ENCODE results near the gene SLC46A3.

The SLC46A3 gene

DNA sequence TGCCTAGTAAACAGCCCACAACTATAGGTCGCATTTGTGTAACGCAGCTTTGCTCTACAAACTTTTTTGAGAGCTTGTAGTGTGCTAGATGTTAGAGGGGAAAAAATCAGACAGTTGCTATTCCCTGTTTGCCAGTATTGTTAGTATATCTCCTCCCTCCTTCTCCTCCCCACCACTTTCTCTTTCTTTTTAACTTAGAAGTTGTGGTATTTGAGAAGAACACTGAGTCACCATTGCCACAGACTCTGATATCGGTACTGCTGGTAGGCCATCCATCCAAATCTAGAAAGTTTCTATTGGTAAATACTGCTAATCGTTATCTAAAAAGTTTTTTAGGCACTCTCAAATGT is 59.2 kb downstream of the SLC46A3 start:
- Histone ChIP-seq H3K4me1 (ENCODE audit: control insufficient read depth in 5 of 5, insufficient read depth in 5 of 5, low read length in 5 of 5) (peaks cover 8 to 42% (median 39%) of the 10 kb centered on the region in 5 donors), H3K4me3 (ENCODE audit: low read depth in 1 of 5, low read length in 5 of 5) (peak overlapping the region; percentile 95 to 99 (median 98)), H3K27me3 (ENCODE audit: control insufficient read depth in 5 of 5, insufficient read depth in 4 of 5, low read length in 5 of 5) (peaks cover 0 to 3% (median 0%) of the 10 kb centered on the region in 5 donors), H3K9ac (ENCODE audit: low read length in 5 of 5) (peak overlapping the region; percentile 94 to 99 (median 96)), H3K27ac (ENCODE audit: low read depth, low read length) (peak overlapping the region; percentile 92), H3K9me3 (ENCODE audit: control insufficient read depth in 5 of 5, low read length in 5 of 5) (no peaks in the 10 kb centered on the region), H3K36me3 (ENCODE audit: control insufficient read depth in 5 of 5, insufficient read depth in 5 of 5, low read length in 5 of 5) (peaks cover 19 to 27% (median 23%) of the 10 kb centered on the region in 5 donors)

- Histone ChIP-seq H3K9me3 (ENCODE audit: control insufficient read depth in 5 of 5, low read length in 5 of 5) (no peaks in the 10 kb centered on the region), H3K9ac (ENCODE audit: low read length in 5 of 5) (peak within 1 kb of the TSS; percentile 94 to 99 (median 96)), H3K27ac (ENCODE audit: low read depth, low read length) (peak within 1 kb of the TSS; percentile 92), H3K4me1 (ENCODE audit: control insufficient read depth in 5 of 5, insufficient read depth in 5 of 5, low read length in 5 of 5) (peaks cover 8 to 42% (median 39%) of the 10 kb centered on the region in 5 donors), H3K4me3 (ENCODE audit: low read depth in 1 of 5, low read length in 5 of 5) (peak within 1 kb of the TSS; percentile 95 to 99 (median 98)), H3K27me3 (ENCODE audit: control insufficient read depth in 5 of 5, insufficient read depth in 4 of 5, low read length in 5 of 5) (peaks cover 0 to 3% (median 0%) of the 10 kb centered on the region in 5 donors), H3K36me3 (ENCODE audit: control insufficient read depth in 5 of 5, insufficient read depth in 5 of 5, low read length in 5 of 5) (peaks cover 15 to 22% (median 17%) of the 10 kb centered on the region in 5 donors)
These were observed 59.8 kb downstream of the SLC46A3 start, which contains the start of gene POMP for GRCh38 chr13:28658796-28659620. Gene POMP (plus strand): TSS chr13:28659130. CDS start chr13:28659185, 55 bp downstream.

GRCh38 chr13:28658539-28658795 is 60.3 kb downstream of the SLC46A3 start:
- H3K4me1 ChIP-seq (ENCODE audit: control insufficient read depth in 5 of 5, insufficient read depth in 5 of 5, low read length in 5 of 5) = peaks cover 8 to 42% (median 39%) of the 10 kb centered on the region in 5 donors
- H3K9ac ChIP-seq (ENCODE audit: low read length in 5 of 5) = peak overlapping the region; percentile 92 to 99 (median 96)
- peak overlapping the region; percentile 92 for H3K27ac ChIP-seq (ENCODE audit: low read depth, low read length)
- peak overlapping the region; percentile 95 to 99 (median 98) for H3K4me3 ChIP-seq (ENCODE audit: low read depth in 1 of 5, low read length in 5 of 5)
- peaks cover 0 to 3% (median 0%) of the 10 kb centered on the region in 5 donors for H3K27me3 ChIP-seq (ENCODE audit: control insufficient read depth in 5 of 5, insufficient read depth in 4 of 5, low read length in 5 of 5)
- peaks cover 11 to 17% (median 12%) of the 10 kb centered on the region in 5 donors for H3K36me3 ChIP-seq (ENCODE audit: control insufficient read depth in 5 of 5, insufficient read depth in 5 of 5, low read length in 5 of 5)
- H3K9me3 ChIP-seq (ENCODE audit: control insufficient read depth in 5 of 5, low read length in 5 of 5) = no peaks in the 10 kb centered on the region

GRCh38 chr13:28657784-28658538 is 60.8 kb downstream of the SLC46A3 start:
- Histone ChIP-seq H3K36me3 (ENCODE audit: control insufficient read depth in 5 of 5, insufficient read depth in 5 of 5, low read length in 5 of 5) (peaks cover 7 to 13% (median 9%) of the 10 kb centered on the region in 5 donors), H3K9me3 (ENCODE audit: control insufficient read depth in 5 of 5, low read length in 5 of 5) (no peaks in the 10 kb centered on the region), H3K27ac (ENCODE audit: low read depth, low read length) (peak overlapping the region; percentile 92), H3K4me3 (ENCODE audit: low read depth in 1 of 5, low read length in 5 of 5) (peak overlapping the region; percentile 95 to 99 (median 98)), H3K27me3 (ENCODE audit: control insufficient read depth in 5 of 5, insufficient read depth in 4 of 5, low read length in 5 of 5) (peaks cover 0 to 3% (median 0%) of the 10 kb centered on the region in 5 donors), H3K9ac (ENCODE audit: low read length in 5 of 5) (peak overlapping the region; percentile 92 to 99 (median 96)), H3K4me1 (ENCODE audit: control insufficient read depth in 5 of 5, insufficient read depth in 5 of 5, low read length in 5 of 5) (peaks cover 8 to 42% (median 39%) of the 10 kb centered on the region in 5 donors)

DNA sequence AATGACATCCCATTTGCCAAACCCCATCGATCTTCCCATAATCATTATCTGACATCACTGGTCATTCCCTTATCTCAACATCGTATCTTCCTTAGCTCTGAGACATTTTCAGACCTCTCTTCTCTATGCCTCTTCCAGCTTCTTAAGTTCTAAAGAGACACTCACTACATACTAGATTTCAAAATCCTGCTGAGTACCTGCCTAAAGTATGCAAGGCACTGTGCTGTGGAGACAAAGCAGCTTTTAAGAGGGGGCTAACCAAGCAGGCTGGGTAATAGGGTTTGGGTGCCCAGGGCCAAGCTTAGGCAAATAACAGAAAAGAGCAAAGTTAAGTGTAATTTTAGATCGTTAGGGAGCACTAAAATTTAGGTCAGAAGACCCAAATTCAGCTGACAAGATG is 63.2 kb downstream of the SLC46A3 start:
- H3K27ac ChIP-seq (ENCODE audit: low read depth, low read length) = no peak overlapping the region
- peaks cover 8 to 29% (median 27%) of the 10 kb centered on the region in 5 donors for H3K4me1 ChIP-seq (ENCODE audit: control insufficient read depth in 5 of 5, insufficient read depth in 5 of 5, low read length in 5 of 5)
- H3K4me3 ChIP-seq (ENCODE audit: low read depth in 1 of 5, low read length in 5 of 5) = no peak overlapping the region
- H3K36me3 ChIP-seq (ENCODE audit: control insufficient read depth in 5 of 5, insufficient read depth in 5 of 5, low read length in 5 of 5) = no peaks in the 10 kb centered on the region
- H3K9me3 ChIP-seq (ENCODE audit: control insufficient read depth in 5 of 5, low read length in 5 of 5) = no peaks in the 10 kb centered on the region
- H3K9ac ChIP-seq (ENCODE audit: low read length in 5 of 5) = no peak overlapping the region
- H3K27me3 ChIP-seq (ENCODE audit: control insufficient read depth in 5 of 5, insufficient read depth in 4 of 5, low read length in 5 of 5) = peaks cover 0 to 3% (median 0%) of the 10 kb centered on the region in 5 donors

DNA sequence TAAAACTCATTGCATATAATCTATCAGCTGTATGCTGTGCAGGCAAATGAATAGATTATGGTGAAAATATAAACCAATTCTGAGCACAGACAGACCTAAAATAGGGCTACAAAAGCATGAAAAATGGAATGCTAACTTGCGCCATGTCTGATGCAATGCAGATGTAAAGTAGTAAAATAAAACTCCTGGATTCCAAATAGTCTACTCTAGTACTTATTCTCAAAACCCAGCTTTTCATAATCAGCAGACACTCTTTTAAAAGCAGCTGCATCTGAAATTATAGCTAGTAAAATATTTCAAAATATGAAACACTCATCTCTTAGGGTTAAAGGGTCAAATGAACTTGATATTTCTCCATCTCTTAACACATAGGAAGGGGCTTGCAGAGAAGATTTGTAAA is 64.5 kb downstream of the SLC46A3 start:
- Histone ChIP-seq H3K9me3 (ENCODE audit: control insufficient read depth in 5 of 5, low read length in 5 of 5) (no peaks in the 10 kb centered on the region), H3K36me3 (ENCODE audit: control insufficient read depth in 5 of 5, insufficient read depth in 5 of 5, low read length in 5 of 5) (no peaks in the 10 kb centered on the region), H3K27ac (ENCODE audit: low read depth, low read length) (no peak overlapping the region), H3K4me3 (ENCODE audit: low read depth in 1 of 5, low read length in 5 of 5) (no peak overlapping the region), H3K9ac (ENCODE audit: low read length in 5 of 5) (no peak overlapping the region), H3K27me3 (ENCODE audit: control insufficient read depth in 5 of 5, insufficient read depth in 4 of 5, low read length in 5 of 5) (peaks cover 0 to 3% (median 0%) of the 10 kb centered on the region in 5 donors), H3K4me1 (ENCODE audit: control insufficient read depth in 5 of 5, insufficient read depth in 5 of 5, low read length in 5 of 5) (peaks cover 8 to 17% (median 14%) of the 10 kb centered on the region in 5 donors)

DNA sequence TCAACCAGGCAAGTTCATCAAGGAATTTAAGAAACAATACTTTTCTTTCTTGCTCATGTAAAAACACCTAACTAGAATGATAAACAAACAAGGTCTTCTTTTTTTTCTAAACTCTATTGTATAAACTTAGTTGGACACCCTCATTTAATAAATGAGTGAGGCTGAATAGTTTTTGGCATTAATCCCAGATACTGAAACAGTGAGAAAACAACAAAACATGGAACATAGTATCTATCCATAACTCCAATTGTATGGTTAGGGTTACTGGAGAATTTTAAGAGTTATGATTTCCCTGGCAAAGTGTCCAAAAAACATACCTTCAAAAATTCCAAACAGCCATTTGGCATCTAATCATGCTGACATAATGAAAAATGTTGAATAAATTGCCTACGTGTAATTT is 65.7 kb downstream of the SLC46A3 start:
- Histone ChIP-seq H3K9ac (ENCODE audit: low read length in 5 of 5) (no peak overlapping the region), H3K27ac (ENCODE audit: low read depth, low read length) (no peak overlapping the region), H3K4me1 (ENCODE audit: control insufficient read depth in 5 of 5, insufficient read depth in 5 of 5, low read length in 5 of 5) (peaks cover 5 to 13% (median 11%) of the 10 kb centered on the region in 5 donors)

GRCh38 chr13:28651810-28652401 is 66.9 kb downstream of the SLC46A3 start:
- Histone ChIP-seq H3K4me1 (ENCODE audit: control insufficient read depth in 5 of 5, insufficient read depth in 5 of 5, low read length in 5 of 5) (peaks cover 0 to 2% (median 0%) of the 10 kb centered on the region in 5 donors), H3K9me3 (ENCODE audit: control insufficient read depth in 5 of 5, low read length in 5 of 5) (no peaks in the 10 kb centered on the region), H3K27ac (ENCODE audit: low read depth, low read length) (no peak overlapping the region)

More for the DNA sequence above, 65.7 kb downstream of the SLC46A3 start:
- Histone ChIP-seq H3K36me3 (ENCODE audit: control insufficient read depth in 5 of 5, insufficient read depth in 5 of 5, low read length in 5 of 5) (no peaks in the 10 kb centered on the region), H3K4me3 (ENCODE audit: low read depth in 1 of 5, low read length in 5 of 5) (no peak overlapping the region), H3K27me3 (ENCODE audit: control insufficient read depth in 5 of 5, insufficient read depth in 4 of 5, low read length in 5 of 5) (no peaks in the 10 kb centered on the region), H3K9me3 (ENCODE audit: control insufficient read depth in 5 of 5, low read length in 5 of 5) (no peaks in the 10 kb centered on the region)

DNA sequence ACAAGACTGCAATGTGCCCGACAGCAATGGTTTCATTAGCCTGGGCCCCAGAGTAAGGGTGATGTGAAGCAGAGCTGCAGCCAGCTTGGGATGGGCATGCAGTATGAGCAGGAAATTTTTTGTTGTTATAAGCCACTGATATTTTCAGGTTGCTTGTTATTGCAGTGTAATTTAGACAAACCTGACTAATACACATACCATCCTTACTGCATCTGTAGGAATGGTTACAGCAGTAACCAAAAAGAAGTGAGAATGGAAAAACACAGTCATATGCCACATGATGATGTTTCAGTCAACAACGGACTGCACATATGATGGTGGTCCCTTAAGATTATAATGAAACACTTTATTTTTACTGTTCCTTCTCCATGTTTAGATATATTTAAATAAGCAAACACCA is 68.5 kb downstream of the SLC46A3 start:
- H3K4me3 ChIP-seq (ENCODE audit: low read depth in 1 of 5, low read length in 5 of 5) = no peak overlapping the region
- H3K27me3 ChIP-seq (ENCODE audit: control insufficient read depth in 5 of 5, insufficient read depth in 4 of 5, low read length in 5 of 5) = no peaks in the 10 kb centered on the region
- no peak overlapping the region for H3K9ac ChIP-seq (ENCODE audit: low read length in 5 of 5)
- no peak overlapping the region for H3K27ac ChIP-seq (ENCODE audit: low read depth, low read length)
- H3K36me3 ChIP-seq (ENCODE audit: control insufficient read depth in 5 of 5, insufficient read depth in 5 of 5, low read length in 5 of 5) = no peaks in the 10 kb centered on the region
- peaks cover 0 to 2% (median 0%) of the 10 kb centered on the region in 5 donors for H3K4me1 ChIP-seq (ENCODE audit: control insufficient read depth in 5 of 5, insufficient read depth in 5 of 5, low read length in 5 of 5)
- no peaks in the 10 kb centered on the region for H3K9me3 ChIP-seq (ENCODE audit: control insufficient read depth in 5 of 5, low read length in 5 of 5)

More at GRCh38 chr13:28651810-28652401, 66.9 kb downstream of the SLC46A3 start:
- H3K4me3 ChIP-seq (ENCODE audit: low read depth in 1 of 5, low read length in 5 of 5) = no peak overlapping the region
- H3K36me3 ChIP-seq (ENCODE audit: control insufficient read depth in 5 of 5, insufficient read depth in 5 of 5, low read length in 5 of 5) = no peaks in the 10 kb centered on the region
- H3K27me3 ChIP-seq (ENCODE audit: control insufficient read depth in 5 of 5, insufficient read depth in 4 of 5, low read length in 5 of 5) = no peaks in the 10 kb centered on the region
- H3K9ac ChIP-seq (ENCODE audit: low read length in 5 of 5) = no peak overlapping the region
